Duodenal mucosa (tissue), 2 donors: Measurements from ENCODE around the gene DLX2.
"Not testable (repeated sequence)": the region's sequence is repeated elsewhere in the genome, so short reads cannot be mapped to it uniquely, and the experiment has no call there.

Experiments used
- H3K27ac ChIP-seq: one replicate; pipeline ENCODE4 v1.7.0; 2013; ENCODE audit warnings: low read depth, low read length
- H3K27me3 ChIP-seq, 2 donors: one replicate each; pipeline ENCODE4 v1.7.0; 2013; ENCODE audit warnings: low read length in 2 of 2, control low read depth in 1 of 2; ENCODE audit not compliant: insufficient read depth in 2 of 2, control insufficient read depth in 1 of 2
- H3K36me3 ChIP-seq, 2 donors: one replicate each; pipeline ENCODE4 v1.7.0; 2013; ENCODE audit warnings: low read length in 2 of 2, control low read depth in 1 of 2; ENCODE audit not compliant: insufficient read depth in 2 of 2, control insufficient read depth in 1 of 2
- H3K4me1 ChIP-seq, 2 donors: one replicate each; pipeline ENCODE4 v1.7.0; 2013; ENCODE audit warnings: low read length in 2 of 2, control low read depth in 1 of 2; ENCODE audit not compliant: insufficient read depth in 2 of 2, control insufficient read depth in 1 of 2
- H3K4me3 ChIP-seq, 2 donors: one replicate each; pipeline ENCODE4 v1.7.0; 2013; ENCODE audit warnings: low read length in 2 of 2, low read depth in 1 of 2
- H3K9ac ChIP-seq, 2 donors: one replicate each; pipeline ENCODE4 v1.7.0; 2013; ENCODE audit warnings: low read length in 2 of 2, low read depth in 1 of 2
- H3K9me3 ChIP-seq, 2 donors: one replicate each; pipeline ENCODE4 v1.7.0; 2013; ENCODE audit warnings: low read length in 2 of 2, control low read depth in 1 of 2; ENCODE audit not compliant: control insufficient read depth in 1 of 2

The DLX2 gene

GRCh38 chr2:172070936-172071335 is 31.8 kb downstream of the DLX2 start:
- Histone ChIP-seq H3K9ac (no peak overlapping the region), H3K4me1 (no peaks in the 10 kb centered on the region), H3K4me3 (no peak overlapping the region), H3K9me3 (no peaks in the 10 kb centered on the region), H3K36me3 (no peaks in the 10 kb centered on the region), H3K27me3 (peaks cover 0 to 5% of the 10 kb centered on the region in 2 donors), H3K27ac (no peak overlapping the region)

GRCh38 chr2:172067905-172068304 is 34.8 kb downstream of the DLX2 start:
- H3K4me1 ChIP-seq, H3K9ac ChIP-seq, H3K36me3 ChIP-seq, H3K27ac ChIP-seq, H3K9me3 ChIP-seq, H3K27me3 ChIP-seq, H3K4me3 ChIP-seq: not testable (repeated sequence)

DNA sequence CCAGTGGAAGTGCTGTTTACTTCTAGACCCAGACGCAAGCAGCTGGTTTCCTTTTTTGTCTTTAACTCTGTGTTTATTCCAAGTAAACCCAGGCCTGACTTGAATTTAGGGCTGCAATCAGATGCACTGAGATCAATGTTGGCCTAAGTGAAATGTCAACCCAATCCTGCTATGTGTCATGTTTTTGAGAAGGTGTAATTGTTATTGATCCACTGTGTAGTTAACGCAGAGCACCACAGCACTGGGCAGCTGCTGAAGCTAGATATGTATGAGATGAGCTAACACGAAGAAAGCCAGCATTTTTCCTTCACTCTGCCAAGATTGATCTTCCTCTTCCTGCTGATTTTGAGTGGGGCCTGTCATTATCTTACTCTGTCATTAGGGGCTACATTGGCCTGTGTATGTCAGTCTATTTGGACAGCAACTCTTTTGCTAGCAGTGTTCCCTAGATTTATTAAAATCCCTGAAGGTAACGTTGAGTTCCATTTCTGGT is 36.3 kb downstream of the DLX2 start:
- no peak overlapping the region for H3K9ac ChIP-seq
- H3K27ac ChIP-seq: no peak overlapping the region
- no peaks in the 10 kb centered on the region for H3K27me3 ChIP-seq
- H3K36me3 ChIP-seq: no peaks in the 10 kb centered on the region
- H3K9me3 ChIP-seq: no peaks in the 10 kb centered on the region
- H3K4me3 ChIP-seq: no peak overlapping the region
- H3K4me1 ChIP-seq: no peaks in the 10 kb centered on the region

DNA sequence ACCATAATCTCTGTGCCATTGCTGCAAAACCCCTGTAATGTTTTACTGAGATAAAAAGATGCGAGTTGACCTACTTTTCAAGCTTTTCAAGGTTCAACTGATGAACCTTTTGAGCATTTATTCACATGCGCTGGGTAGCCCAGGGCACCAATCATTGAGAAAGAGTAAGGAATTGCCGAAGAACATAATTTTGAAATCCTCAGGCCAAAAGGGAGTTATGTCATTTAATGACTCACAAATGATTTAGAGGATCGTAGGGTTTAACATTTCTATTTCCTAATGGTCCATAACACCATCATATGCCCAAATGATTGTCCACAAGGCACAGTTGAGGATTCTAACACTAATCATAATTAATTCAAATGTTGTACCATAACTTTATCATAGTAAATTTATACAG is 37.6 kb downstream of the DLX2 start:
- no peak overlapping the region for H3K9ac ChIP-seq
- no peaks in the 10 kb centered on the region for H3K36me3 ChIP-seq
- no peak overlapping the region for H3K4me3 ChIP-seq
- no peaks in the 10 kb centered on the region for H3K9me3 ChIP-seq
- H3K27me3 ChIP-seq: no peaks in the 10 kb centered on the region
- no peak overlapping the region for H3K27ac ChIP-seq
- no peaks in the 10 kb centered on the region for H3K4me1 ChIP-seq

DNA sequence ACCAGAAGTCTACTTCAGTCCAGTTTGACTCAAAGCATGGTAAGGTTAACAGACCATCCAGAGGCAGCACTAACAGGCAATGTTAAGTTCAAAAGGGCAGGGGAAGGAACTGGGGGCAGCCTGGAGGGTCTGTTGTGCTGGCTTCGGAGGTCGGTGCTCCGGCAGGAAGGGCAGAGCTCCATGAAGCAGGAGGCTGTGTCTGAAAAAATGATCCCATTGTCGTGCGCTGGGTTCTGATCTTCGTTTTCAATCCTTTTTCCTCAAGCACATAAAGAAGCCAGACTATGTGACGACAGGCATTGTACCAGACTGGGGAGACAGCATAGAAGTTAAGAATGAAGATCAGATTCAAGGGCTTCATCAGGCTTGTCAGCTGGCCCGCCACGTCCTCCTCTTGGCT is 39.3 kb downstream of the DLX2 start:
- no peaks in the 10 kb centered on the region for H3K9me3 ChIP-seq
- no peak overlapping the region for H3K27ac ChIP-seq
- no peak overlapping the region for H3K9ac ChIP-seq
- no peak overlapping the region for H3K4me3 ChIP-seq
- no peaks in the 10 kb centered on the region for H3K27me3 ChIP-seq
- no peaks in the 10 kb centered on the region for H3K4me1 ChIP-seq
- no peaks in the 10 kb centered on the region for H3K36me3 ChIP-seq

- no peak overlapping the region for H3K4me3 ChIP-seq
- no peaks in the 10 kb centered on the region for H3K9me3 ChIP-seq
- H3K27ac ChIP-seq: no peak overlapping the region
- no peak overlapping the region for H3K9ac ChIP-seq
- no peaks in the 10 kb centered on the region for H3K36me3 ChIP-seq
- H3K27me3 ChIP-seq: no peaks in the 10 kb centered on the region
- no peaks in the 10 kb centered on the region for H3K4me1 ChIP-seq
These were observed 40.2 kb downstream of the DLX2 start for GRCh38 chr2:172062402-172063004.

- not testable (repeated sequence) for H3K27me3 ChIP-seq, H3K9me3 ChIP-seq, H3K27ac ChIP-seq, H3K9ac ChIP-seq, H3K36me3 ChIP-seq, H3K4me1 ChIP-seq, H3K4me3 ChIP-seq
These were observed 42.6 kb downstream of the DLX2 start for GRCh38 chr2:172060118-172060517.

DNA sequence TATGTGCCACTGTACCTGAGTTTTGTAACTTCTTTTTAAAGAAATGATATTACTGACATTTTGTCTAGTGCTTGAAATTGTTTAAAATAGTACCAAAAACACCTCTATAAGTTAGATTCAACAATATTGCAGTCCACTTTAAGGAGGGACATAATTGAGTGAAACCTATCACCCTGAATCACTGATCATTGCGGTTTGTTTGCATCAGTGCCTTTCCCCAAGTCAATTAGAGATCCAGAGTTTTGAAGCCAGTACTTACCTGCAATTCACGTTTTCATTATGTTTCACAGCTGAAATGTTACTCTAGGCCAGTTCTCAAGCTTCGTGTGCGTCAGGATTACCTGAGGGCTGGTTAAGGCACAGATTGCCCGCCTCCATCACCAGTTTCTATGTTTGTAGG is 44.0 kb downstream of the DLX2 start:
- Histone ChIP-seq H3K9ac (no peak overlapping the region), H3K4me1 (no peaks in the 10 kb centered on the region), H3K9me3 (no peaks in the 10 kb centered on the region), H3K27me3 (no peaks in the 10 kb centered on the region), H3K36me3 (no peaks in the 10 kb centered on the region), H3K4me3 (no peak overlapping the region), H3K27ac (no peak overlapping the region)

DNA sequence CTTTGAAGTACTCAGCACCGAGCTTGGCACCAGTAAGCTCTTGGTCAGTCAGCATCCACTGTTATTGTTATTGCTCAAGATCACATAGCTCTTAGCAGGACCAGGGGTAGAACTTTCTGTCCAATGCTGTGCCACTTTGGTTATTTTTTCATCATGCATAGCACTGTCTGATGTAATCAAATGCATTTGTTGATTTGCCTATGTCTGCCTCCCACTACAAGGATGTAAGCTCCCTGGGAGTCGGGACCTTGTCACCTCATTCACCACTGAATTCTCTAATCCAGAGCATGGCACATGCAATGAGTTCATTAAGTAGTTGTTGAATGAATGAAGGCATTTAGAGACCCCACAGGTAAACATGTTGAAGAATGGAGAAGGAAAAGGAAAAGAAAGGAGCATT is 46.4 kb downstream of the DLX2 start:
- H3K4me3 ChIP-seq: no peak overlapping the region
- H3K27me3 ChIP-seq: no peaks in the 10 kb centered on the region
- no peaks in the 10 kb centered on the region for H3K4me1 ChIP-seq
- no peaks in the 10 kb centered on the region for H3K36me3 ChIP-seq
- no peaks in the 10 kb centered on the region for H3K9me3 ChIP-seq
- H3K9ac ChIP-seq: no peak overlapping the region
- H3K27ac ChIP-seq: no peak overlapping the region

DNA sequence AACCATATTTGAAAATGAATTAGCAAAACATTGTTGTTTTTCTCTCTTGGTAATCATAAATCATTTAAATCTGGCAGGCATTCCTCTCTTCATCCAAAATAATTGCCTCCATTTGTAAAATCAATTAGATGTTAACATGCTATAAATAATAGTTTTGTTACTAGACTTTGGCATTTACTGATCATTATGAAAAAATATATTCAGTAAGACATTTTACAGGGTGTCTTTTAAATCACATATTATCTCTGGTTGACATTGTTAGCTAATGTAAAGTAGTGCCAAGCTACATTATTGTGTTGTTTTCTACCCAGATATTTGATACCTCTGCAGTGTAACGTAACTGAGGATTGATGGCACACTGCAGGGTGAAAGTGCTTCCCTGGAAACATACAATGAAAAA is 49.2 kb downstream of the DLX2 start:
- H3K27ac ChIP-seq: no peak overlapping the region
- H3K27me3 ChIP-seq: no peaks in the 10 kb centered on the region
- H3K9me3 ChIP-seq: no peaks in the 10 kb centered on the region
- H3K36me3 ChIP-seq: no peaks in the 10 kb centered on the region
- H3K9ac ChIP-seq: no peak overlapping the region
- H3K4me3 ChIP-seq: no peak overlapping the region
- no peaks in the 10 kb centered on the region for H3K4me1 ChIP-seq
